Measurements from ENCODE around the gene CALN1.

The CALN1 gene

GRCh38 chr7:72325561-72325960 is 86.6 kb downstream of the CALN1 start:
- DNase-seq (ENCODE audit: low read depth in 3 of 3) = no peak

- DNase-seq (ENCODE audit: low read depth in 3 of 3) = no peak
Observed at GRCh38 chr7:72321637-72322036, 90.5 kb downstream of the CALN1 start.

GRCh38 chr7:72321081-72321480 is 91.1 kb downstream of the CALN1 start:
- no peak for DNase-seq (ENCODE audit: low read depth in 3 of 3)

GRCh38 chr7:72317341-72317740 is 94.8 kb downstream of the CALN1 start:
- DNase-seq (ENCODE audit: low read depth in 3 of 3) = no peak

- no peak for DNase-seq (ENCODE audit: low read depth in 3 of 3)
Observed at GRCh38 chr7:72316148-72316547, 96.0 kb downstream of the CALN1 start.

GRCh38 chr7:72313906-72314305 is 98.2 kb downstream of the CALN1 start:
- DNase-seq (ENCODE audit: low read depth in 3 of 3) = no peak

GRCh38 chr7:72310301-72310700 is 101.8 kb downstream of the CALN1 start:
- DNase-seq (ENCODE audit: low read depth in 3 of 3) = no peak

GRCh38 chr7:72309476-72309875 is 102.7 kb downstream of the CALN1 start:
- DNase-seq (ENCODE audit: low read depth in 3 of 3) = no peak

GRCh38 chr7:72308986-72309385 is 103.2 kb downstream of the CALN1 start:
- DNase-seq (ENCODE audit: low read depth in 3 of 3) = no peak

- DNase-seq (ENCODE audit: low read depth in 3 of 3) = no peak
Observed at GRCh38 chr7:72307566-72307965, 104.6 kb downstream of the CALN1 start.

GRCh38 chr7:72298912-72299311 is 113.2 kb downstream of the CALN1 start:
- no peak for DNase-seq (ENCODE audit: low read depth in 3 of 3)

- no peak for DNase-seq (ENCODE audit: low read depth in 3 of 3)
Observed at GRCh38 chr7:72298091-72298490, 114.0 kb downstream of the CALN1 start.

GRCh38 chr7:72297636-72298035 is 114.5 kb downstream of the CALN1 start:
- DNase-seq (ENCODE audit: low read depth in 3 of 3) = no peak

GRCh38 chr7:72292794-72293193 is 119.3 kb downstream of the CALN1 start:
- no peak for DNase-seq (ENCODE audit: low read depth in 3 of 3)

GRCh38 chr7:72292118-72292517 is 120.0 kb downstream of the CALN1 start:
- no peak for DNase-seq (ENCODE audit: low read depth in 3 of 3)

GRCh38 chr7:72286519-72286918 is 125.6 kb downstream of the CALN1 start:
- DNase-seq (ENCODE audit: low read depth in 3 of 3) = no peak

GRCh38 chr7:72283309-72283708 is 128.8 kb downstream of the CALN1 start:
- no peak for DNase-seq (ENCODE audit: low read depth in 3 of 3)

GRCh38 chr7:72281308-72281707 is 130.8 kb downstream of the CALN1 start:
- no peak for DNase-seq (ENCODE audit: low read depth in 3 of 3)

- no peak for DNase-seq (ENCODE audit: low read depth in 3 of 3)
Observed at GRCh38 chr7:72279203-72279602, 132.9 kb downstream of the CALN1 start.

GRCh38 chr7:72278550-72278949 is 133.6 kb downstream of the CALN1 start:
- DNase-seq (ENCODE audit: low read depth in 3 of 3) = no peak

- DNase-seq (ENCODE audit: low read depth in 3 of 3) = no peak
Observed at GRCh38 chr7:72275382-72276070, 136.6 kb downstream of the CALN1 start.

GRCh38 chr7:72272479-72272878 is 139.7 kb downstream of the CALN1 start:
- no peak for DNase-seq (ENCODE audit: low read depth in 3 of 3)

GRCh38 chr7:72268796-72269195 is 143.3 kb downstream of the CALN1 start:
- no peak for DNase-seq (ENCODE audit: low read depth in 3 of 3)

- DNase-seq (ENCODE audit: low read depth in 3 of 3) = no peak
Observed at GRCh38 chr7:72268090-72268489, 144.0 kb downstream of the CALN1 start.
